Suppressor macrophage (primary cell): Measurements from ENCODE around the gene C19orf67.
A peak's percentile ranks its signal among the peaks of the same experiment; 100 is the strongest.

Experiments used
- DNase-seq, 4 experiments: peaks; one replicate each; pipeline ENCODE4 v3.0.0-alpha.2; 2020 to 2022

Gene C19orf67

DNA sequence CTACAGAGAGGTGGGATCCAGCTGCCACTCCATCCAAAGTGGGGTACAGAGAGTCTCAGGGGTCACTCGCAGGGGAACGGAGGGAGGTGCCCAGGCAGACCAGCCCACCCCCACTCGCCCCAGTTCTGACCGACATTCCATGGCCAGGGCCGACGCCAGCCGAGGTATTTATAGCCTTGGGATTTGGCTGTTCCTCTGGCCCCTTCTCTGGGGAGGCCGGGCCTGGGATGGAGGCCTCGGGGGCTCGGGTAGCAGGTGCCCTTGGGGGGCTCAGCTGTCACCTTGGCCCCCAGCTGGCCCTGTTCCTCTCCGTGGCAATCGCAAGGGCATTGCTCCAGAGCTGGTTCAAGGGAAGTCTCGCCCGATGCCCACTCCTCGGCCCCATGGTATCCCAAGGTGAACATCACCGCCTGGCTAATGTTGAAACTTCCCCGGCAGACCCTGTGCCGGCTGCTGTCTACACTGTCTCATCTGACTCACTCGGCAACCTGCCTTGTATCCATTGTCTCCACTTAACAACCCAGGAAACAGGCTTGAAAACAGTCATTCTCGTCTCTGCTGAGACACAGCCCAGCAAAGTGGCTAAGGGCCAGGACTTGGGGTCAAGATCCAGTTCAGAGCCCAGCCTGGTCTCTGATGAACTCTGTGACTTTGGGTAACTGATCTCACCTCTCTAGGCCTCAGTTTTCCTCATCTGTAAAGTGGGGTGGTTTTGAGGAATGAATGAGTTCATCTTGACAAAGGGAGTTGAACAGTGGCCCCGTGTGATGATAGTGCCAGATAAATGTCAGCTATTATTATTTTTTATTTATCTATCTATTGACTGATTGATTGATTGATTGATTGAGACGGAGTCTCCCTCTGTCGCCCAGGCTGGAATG is 22.2 kb upstream of the C19orf67 start:
- no peak for DNase-seq

DNA sequence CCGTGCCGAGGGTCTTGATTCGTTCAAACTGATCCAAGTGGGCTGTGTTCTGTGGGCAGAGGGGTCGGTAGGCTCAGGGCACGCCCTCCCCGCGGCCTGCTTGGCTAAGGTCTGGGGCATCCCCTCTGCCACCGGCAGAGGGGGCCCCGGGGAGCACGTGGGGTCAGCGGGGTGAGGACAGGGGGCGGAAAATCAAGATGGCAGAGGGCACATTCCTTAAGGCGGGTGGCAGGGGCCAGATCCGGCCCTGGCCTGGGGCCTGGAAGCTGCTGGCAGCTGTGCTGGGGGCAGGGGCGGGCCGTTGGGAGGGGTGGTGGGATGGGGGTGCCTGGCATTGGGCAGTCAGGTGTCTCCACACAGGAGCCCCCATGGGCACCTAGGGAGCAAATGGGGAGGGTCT is 21.3 kb upstream of the C19orf67 start:
- DNase-seq = no peak

DNA sequence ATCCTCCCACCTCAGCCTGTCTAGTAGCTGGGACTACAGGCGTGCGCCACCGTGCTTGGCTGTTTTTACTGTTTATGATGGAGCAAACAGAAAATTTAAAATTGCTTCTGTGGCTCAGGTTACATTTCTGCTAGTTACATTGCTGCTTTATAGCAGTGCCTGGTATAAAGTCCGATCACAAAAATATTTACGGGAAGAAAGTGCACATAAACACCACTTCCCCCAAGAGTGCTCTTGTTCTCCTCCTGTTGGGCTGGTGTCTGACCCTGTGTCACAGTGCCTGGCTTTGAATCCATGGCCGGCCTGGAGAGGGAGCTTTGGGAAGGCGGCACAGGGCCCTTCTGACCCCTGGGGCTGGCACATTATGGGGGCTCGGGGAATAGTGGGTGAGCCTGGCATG is 20.1 kb upstream of the C19orf67 start:
- no peak for DNase-seq

DNA sequence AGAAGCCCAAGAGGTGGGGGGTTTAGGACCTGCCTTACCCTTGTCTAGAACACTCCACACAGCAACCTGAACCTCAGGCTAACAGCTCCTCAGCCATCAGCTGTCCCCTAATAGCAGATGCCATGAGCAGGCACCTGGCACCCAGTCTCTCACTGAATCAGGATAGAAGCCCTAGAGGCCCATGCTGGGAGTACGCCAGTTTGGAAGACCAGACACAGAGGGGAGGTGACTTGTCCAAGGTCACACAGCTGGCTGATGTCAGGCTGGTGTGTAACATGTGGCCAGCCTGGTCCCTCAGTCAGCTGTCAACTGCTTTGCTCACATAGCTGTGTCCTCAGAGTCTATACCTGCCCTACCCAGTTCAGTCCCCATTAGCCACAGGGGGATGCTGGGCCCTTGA is 17.7 kb upstream of the C19orf67 start:
- no peak for DNase-seq

DNA sequence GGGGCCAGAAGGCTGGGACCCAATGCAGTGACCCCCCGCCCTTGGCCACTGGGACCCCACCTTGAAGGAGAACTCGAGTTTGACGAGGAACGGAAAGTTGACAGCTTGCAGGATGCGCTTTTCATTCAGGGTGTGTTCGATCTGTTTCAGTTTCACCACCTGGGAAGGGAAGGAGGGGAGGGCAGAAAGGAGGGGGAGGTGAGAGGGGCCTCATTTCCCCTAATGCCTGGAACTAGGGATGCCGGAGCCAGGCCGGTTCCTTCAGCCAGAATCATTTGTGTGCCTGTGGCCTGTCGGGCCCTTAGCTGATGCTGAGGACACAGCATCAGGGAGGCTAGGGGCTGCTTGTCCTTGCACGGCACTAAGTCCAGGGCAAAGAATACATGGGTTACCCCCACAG is 17.2 kb upstream of the C19orf67 start:
- DNase-seq = no peak

DNA sequence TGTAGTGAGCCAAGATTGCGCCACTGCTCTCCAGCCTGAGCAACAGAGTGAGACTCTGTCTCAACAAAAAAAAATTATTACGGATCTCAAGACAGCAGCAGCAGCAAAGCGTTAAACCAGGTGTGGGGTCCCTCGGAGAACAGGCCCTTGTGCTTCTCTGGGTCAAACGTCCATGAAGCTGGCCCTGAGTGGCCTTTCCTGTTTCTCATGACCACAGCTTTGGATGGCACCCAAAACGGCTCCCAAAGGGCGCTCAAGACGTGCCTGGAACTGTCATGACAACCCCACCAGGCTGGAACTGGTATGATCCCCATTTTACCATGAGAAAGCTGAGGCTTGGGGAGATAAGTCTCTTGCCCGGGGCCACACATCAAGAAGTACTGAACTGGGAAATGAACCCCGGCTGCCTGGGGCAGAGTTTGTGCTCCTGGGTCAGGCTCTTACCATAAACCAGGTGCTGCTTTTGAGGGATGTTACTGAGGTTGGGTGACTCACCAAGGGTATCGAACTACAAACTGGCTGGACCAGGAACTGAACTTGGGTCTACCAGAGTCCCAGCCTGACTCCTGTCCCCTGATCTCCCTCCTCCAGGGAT is 16.6 kb upstream of the C19orf67 start:
- no peak for DNase-seq

DNA sequence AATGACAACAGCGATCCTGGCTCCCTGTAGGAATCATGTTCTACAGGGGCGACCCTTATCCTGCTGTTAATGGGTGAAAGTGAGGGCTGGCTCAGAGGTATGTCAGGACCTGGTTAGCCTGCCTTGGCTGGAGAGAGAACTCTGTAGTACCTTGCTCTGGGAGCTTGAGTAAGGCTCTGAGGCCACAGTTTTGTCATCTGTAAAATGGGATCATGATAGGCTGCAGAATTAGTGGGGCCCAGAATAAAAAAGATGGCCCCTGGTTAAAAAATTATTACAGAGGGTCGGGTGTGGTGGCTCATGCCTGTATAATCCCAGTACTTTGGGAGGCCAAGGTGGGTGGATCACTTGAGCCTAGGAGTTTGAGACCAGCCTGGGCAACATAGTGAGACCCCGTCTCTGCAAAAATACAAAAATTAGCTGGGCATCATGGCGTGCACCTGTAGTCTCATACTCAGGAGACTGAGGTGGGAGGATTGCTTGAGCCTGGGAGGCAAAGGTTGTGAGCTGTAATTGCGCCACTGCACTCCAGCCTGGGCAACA is 15.5 kb upstream of the C19orf67 start:
- DNase-seq = no peak

DNA sequence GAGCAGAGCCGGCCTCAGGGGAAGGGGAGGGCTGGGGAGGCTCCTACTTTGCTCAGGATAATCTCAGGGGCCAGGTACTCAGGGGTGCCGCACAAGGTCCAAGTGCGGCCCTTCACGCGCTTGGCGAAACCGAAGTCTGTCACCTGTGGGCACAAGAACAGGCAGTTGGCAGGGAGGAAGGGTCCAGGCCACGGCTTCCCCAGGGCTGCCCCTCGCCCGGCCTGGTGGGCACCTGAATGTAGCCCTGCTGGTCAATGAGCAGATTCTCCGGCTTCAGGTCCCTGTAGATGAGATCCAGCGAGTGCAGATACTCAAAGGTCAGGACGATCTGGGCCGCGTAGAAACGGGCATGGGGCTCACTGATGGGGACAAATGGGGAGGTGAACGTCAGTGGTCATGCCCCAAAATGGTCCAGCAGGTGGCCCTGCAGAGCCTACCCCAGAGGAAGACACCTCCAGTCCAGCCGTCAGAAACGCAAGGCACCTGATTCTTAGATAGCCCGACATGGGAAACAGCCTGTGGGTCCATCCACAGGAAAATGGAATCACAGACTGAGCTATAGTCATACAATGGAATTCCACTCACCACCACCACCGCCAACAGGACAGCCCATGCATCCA is 12.1 kb upstream of the C19orf67 start:
- DNase-seq = no peak

DNA sequence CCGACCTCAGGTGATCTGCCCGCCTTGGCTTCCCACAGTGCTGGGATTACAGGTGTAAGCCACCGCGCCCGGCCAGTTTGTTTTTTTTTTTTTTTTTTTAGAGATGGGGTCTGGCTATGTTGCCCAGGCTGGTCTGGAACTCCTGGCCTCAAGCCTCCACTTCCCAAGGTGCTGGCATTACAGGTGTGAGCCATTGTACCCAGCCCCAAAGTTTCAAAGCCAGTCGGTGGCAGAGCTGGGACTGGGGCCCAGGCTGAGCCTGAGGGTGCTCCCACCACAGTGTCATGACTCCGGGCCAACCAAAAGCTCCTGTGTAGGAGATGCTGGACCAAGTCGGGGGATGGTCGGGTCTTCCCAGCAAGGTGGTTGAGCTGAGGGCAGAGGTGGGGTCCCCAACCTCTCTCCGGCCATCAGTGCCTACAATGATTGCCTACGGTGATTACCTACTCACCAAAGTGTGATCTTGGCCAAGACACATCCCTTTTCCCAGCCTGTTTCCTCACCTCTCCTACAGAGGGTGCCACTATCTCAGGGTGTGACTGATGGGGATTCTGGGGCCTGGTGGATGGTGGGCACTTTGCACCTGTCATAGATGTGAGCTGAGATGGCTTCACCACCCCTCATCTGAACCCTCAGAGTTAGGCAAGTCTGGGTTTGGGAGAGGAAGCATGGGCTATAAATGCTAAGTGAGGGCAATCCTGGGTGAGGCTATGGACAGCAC is 10.8 kb upstream of the C19orf67 start:
- DNase-seq = no peak

DNA sequence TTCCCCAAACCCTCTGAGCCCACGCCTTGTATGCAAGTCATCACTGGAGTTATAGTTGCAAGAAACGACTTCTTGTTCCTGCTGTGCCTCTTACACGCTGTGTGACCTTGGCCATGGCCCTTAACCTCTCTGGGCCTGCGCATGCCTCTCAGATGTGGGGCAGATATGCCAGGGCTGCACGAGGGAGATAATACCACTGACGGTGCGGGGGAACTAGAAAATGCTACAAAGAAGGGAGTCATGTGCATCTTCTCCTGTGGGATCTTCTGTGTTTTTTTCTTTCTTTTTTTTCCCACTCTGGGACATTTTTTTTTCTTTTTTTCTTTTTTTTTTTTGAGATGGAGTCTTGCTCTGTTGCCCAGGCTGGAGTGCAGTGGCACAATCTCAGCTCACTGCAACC is 9.3 kb upstream of the C19orf67 start:
- no peak for DNase-seq

DNA sequence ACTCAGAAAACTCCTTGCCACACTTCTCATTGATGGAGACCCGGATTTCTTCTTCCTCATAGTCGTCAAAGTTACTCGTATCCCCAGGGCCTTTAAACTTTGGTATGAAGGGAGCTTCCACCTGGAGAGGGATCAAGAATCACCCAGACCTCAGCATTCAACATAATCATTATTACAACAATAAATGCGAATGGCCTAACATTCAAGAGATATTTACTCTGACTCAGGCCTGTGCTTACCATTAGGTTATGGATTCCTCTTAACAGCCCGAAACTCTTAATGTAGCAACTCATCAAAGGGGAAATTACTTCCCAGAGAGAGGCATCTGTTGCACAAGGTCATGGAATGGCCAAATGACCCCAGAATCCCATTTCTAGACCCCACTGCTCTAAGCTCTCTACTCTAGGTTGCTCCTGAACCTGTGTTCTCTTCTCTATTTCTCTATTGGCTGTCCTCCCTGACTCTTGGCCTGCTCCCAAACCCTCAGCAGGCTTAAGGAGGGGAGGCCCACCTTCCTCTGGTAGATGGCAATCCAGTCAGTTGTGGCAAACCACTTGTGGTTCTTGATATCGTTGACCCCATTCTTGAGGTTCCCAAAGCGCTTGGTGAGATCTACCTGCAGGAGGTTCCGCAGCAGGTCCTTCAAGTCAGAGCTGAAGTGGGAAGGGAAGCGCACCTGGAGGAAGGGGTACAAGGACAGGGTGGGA is 7.7 kb upstream of the C19orf67 start:
- no peak for DNase-seq

DNA sequence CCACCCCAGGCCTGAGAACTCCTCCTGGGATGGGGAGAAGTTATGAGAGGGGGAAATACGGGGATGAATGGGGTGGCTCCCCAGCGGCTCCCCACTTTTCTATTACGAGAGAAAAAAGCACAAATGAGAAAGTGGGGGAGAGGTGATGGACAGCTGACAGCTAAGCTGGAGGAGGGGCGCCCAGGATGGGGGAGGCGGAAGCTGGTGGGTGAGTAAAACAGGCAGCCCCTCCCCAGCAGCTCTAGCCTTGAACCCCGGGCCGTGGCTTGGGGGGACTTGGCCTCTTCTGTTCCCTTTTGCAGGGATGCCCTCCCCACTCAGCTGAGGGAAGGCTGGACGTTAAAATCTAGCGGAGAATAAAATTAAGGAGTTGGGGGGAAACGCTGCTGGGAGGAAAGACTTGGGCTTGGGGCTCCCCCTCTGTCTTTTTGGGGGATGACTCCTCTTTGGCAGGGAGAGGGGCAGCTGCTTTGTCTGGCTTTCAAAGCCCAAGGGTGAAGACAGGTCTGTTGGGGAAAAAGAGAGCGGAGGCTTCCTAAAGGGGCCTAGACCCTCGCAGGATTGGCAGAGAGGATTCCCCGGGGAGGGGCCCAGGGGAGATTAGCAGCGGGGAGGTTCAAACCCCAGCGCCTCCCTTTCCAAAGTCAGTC is 6.4 kb upstream of the C19orf67 start:
- no peak for DNase-seq

DNA sequence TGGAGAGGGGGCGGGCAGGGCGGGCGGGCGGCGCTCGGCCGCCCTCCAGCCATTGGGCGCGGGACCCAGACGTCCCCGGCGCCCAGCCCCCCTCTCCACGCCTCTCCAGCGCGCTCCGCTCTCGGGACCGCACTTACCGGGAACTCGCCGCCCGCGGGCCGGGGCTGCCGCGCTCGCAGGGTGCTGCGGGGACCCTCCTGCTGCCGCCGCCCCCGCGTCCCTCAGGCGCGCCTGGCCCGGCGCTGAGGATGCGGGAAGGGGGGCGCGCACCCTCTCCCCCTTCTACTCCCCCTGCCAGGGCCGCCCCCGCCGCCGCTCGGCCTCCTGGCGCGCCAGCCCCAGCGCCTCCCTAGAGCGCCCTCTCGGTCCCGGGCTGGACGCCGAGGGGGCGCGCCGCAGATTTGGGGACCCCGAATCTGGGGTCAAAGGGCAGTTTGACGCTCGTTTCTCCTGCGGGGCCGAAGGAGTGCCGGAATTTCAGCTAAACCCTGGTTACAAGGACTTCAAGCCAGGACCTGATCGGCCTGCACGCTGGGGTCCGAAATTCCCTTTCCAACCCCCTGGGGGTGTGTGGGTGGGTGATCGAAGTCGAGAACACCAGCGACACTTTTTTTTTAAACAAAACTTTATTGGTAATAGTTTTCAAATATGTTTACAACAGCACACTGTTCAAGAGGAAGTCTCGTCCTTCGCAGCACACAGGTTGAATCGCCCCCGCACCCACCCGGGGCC is 5.7 kb upstream of the C19orf67 start:
- peak; percentile 57 to 82 (median 78) for DNase-seq

DNA sequence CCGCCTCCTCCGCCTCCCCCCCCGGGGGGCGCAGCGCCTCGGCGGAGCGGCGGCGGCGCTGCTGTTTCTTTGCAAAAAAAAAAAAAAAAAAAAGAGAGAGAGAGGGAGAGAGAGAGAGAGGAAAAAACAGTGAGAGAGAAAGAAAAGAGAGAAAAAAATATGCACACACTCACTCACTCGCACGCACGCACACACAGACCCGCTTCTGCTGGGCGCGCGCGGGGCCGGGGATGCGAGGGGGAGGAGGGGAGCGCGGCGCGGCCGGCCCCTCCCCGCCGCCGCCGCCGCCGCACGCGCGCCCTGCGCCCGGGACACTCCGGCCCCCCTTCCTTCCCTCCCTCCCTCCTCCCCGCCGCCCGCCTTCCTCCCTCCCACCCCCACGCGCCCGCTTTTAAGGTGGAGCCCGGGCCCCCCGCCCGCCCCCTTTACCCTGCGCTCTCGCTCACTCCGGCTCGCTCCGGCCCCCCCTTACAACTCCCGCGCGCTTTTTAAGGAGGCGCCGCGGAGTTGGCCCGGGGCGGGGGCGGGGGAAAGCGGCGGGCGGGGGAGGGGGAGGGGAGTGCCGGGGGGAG is 5.0 kb upstream of the C19orf67 start, which contains the start of gene SAMD1:
SAMD1 (minus strand) TSS at position 243 of the 572 bp plus-strand sequence.
- DNase-seq = peak; percentile 68 to 93 (median 82)

DNA sequence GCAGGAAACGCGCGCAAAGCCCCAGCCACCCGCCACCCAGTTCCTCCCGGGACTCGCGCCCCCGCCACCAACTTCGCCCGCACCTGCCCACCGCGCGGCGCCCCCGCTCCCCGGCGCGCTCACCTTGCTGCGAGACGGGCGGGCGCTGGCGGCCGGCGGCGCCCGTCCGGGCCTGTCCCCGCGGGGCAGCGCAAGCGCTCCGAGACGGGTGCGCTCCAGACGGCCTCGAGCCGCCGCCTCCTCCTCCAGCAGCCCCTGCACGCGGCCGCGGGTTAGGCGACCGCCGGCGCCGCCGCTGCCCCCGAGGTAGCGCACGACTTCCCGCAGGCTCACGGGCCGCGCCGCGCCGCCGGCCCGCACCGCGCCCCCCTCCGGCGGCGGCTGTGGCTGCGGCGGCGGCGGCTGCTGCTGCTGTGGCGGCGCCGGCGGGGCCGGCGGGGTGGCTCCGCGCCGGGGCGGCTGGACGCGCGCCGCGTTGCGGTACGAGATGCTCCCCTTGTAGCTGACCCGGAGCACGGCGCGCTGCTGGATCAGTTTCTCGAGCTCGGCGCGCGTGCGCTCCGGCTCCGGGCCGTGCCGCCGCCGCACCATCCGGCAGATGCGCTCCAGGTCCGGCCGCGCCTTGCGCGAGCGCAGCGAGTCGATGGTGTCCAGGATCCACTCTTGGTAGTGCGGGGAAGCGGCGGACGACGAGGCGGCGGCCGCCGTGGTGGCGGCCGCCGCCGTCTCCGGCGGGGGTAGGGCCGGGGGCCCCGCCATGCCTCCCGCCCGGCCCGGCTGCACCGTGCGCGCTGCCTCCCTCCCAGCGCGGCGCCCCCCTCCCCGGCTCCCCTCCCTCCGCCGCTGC is 4.3 kb upstream of the C19orf67 start:
- peak; percentile 63 to 84 (median 74) for DNase-seq

DNA sequence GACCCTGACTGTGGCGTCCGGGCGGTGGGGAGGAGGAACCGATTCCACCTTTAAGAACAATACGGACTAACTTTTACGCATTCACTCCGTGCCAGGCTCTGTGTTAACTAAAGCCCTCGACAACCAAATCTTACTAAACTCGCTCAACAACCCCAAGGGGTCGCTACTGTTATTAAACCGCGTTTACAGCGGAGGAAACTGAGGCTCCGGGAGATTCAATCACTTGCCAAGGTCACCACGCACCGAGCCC is 3.8 kb upstream of the C19orf67 start:
- DNase-seq = peak in 1 of 4 experiments; percentile 23

DNA sequence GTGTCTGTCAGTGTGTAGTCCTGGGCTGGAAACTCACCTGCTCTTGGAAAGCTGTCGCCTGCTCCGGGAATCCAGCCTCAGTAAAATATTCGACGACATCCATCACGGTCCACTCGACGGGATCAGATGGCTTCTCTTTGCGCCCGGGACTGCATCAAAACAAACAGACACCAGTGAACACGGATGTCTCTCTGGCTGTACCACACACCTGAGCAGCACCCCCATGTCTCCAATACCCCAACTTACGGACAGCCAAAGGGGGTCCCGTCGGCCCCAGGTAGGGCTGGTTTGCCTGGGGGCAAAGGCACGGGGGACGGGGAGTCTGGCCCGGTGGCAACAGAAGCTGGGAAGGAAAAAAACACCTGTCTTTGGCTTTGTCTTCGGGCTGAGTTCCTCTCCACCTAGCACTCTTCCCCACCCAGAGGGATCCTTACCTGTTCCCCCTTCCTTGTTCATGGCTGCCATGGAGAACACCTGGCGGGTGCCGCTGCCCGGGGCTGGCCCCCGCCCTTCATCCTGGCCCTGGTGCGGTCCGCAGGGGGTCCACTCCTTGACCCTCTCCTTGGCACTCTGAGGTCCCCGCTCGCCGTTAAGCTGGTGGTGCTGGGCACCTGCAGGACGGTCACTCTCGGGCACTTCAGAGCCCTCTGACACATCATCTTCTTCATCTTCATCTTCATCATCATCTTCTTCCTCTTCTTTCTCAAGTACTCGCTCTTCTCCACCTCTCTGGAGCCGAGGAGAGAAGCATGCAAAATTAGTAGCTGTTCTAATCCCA is 3.2 kb upstream of the C19orf67 start:
- no peak for DNase-seq

DNA sequence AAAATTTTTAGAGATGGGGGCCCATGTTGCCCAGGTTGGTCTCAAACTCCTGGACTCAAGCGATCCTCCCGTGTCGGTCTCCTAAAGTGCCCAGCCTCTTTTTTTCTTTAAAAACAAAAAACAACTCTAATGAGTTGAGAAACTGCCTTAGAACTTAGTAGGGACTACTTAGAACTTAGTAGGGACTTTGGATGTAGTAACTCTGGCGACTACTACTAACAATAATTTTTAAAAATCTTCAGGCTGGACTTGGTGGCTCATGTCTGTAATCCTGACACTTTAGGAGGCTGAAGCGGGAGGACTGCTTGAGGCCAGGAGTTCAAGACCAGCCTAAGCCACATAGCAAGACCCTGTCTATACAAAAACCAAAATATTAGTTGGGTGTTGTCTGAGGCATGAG is 515 bp upstream of the C19orf67 start:
- no peak for DNase-seq

DNA sequence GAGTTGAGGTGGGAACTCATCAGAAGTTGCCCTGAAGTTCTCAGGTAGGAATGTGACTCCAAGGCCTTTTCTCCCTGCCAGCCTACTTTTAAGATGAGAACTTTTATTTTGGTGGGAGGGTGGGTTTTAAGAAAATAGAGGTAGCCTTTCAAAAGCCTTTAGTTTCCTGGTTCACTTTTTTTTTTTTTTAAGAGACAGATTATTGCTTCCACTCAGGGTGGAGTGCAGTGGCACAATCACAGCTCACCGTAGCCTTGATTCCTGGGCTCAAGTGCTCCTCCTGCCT is 3.0 kb downstream of the C19orf67 start:
- DNase-seq = no peak
